Urothelium cell line (cell line): Measurements from ENCODE around the gene NUDT2.

Source experiments
- DNase-seq: peaks from one replicate; pipeline ENCODE4 v3.0.0; 2011; ENCODE audit warnings: low spot score, mixed read lengths
- FAIRE-seq: peaks from 2 replicates; lab custom pipeline; 2011; peaks lifted over from hg19 to GRCh38; lab: Jason Lieb, UNC

The NUDT2 gene

DNA sequence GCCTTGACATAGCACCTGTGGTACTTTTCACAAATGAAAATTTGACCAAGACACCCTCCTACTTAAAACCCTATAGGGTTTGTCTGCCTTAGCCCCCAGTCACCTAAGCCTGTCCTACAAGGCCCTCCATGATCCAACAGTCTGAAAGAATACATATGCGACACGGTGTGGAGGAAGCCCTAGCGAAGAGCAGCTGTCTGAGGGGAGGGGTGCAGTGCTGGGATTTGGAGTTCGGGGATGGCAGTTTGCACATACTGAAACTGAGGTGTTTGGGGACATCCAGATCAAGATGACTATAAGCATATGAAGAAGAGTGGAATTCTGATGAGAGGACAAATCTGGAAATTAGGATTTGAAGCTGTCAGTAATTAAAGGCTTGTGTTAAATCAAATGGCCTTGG is 54.5 kb downstream of the NUDT2 start:
- FAIRE-seq (no peak), DNase-seq (no peak)

DNA sequence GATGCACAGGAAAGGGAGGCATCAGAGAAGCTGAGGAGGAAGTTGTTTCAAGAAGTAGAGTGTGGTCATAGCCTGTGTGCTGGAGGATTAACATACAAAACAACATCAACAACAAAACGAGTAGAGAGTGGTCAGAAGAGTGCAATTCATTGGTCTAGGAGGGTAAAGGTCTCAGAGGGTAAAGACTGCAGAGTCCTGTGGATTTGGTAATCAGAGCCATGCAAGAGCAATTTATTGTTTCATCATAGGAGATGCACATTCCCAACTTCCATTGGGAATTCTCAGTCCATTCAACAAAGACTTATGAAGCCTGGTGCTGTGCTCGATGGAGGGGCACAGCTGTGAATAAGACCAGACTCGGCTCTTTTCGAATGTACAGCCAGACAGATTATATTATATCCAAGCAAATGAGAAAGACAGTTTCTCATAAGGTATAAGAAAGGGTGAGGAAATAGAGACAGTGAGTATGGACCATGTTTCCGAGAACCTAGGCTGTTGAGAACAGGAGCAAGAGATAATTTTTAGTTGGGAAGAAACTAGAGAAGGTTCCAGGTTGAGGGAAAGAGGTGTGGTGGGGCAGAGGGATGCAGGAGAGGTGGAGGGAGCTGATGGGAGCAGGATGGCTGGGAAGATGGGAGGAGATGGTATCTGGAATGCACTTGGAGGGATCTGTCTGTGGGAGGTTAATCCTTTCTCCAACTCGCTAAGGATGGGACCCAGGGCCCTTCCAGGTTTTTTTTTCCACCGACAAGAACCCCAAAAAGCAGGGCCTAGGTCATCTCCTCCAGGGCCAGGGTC is 55.2 kb downstream of the NUDT2 start:
- FAIRE-seq (no peak), DNase-seq (no peak)

DNA sequence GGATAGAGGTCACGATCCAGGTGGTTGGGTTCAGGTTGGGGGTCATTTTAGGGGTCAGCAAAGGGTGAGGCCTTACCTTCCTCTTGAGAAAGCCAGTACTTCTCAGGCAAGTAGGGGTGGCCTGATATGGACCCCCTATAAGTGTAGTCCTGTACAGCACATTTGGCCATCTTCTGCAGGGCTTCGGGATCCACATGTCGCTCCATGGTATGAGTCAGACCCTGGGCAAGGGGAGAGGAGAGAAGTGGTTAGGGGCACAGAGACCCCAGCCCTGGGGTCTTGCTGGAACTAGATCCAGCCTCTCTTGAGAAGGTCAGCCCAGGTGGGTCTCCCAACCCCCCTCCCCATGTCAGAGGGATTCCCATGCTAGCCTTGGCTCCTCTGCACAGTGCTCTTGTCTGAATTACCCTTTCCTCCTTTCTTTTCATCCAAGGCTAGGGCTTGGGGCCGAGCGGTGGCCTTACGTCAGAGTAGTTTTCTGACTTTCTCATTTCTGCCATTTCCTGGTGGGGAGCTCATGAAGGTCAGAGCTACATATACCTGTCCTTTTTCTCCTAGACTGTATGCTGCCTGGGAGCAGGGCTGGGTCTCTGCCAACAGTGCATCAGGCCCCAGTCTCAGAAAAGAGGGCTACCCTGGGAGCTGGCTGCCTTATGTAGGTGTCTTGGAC is 56.3 kb downstream of the NUDT2 start:
- FAIRE-seq (no peak), DNase-seq (no peak)

DNA sequence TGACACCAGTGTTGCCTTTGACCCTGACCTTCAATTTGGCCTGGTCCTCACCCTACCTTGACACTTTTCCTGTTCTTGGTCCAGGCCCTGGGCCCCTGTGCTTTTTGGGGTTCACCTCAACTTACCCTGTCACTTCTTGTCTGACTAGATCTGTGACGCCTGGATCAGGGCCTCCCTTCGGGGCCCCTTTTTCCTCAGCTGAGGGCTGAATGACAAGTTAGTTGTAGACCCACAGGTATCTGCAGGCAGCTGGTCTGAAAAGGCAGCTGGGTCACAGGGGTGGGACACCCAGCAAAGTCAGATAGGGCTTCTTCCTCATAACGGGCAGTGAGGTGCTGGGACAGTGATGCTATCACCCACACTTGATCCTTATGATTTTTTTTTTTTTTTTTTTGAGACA is 57.3 kb downstream of the NUDT2 start:
- FAIRE-seq (no peak), DNase-seq (no peak)

DNA sequence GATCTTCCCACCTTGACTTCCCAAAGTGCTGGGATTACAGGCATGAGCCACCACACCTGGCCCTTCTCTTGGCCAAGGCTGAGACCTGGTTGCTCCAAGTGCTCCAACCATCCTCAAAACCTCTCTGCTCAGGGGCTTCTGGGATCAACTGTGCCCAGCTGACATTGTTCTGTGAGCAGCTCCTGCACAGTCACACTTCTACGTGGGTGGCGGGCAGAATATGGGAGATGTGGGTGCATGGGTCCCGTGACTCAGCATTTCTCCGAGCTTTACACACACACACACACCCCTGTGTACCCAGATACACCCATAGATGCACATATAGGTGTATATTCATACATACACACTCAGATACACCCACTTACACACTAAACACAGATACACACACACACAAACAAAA is 57.9 kb downstream of the NUDT2 start:
- DNase-seq (no peak), FAIRE-seq (no peak)

DNA sequence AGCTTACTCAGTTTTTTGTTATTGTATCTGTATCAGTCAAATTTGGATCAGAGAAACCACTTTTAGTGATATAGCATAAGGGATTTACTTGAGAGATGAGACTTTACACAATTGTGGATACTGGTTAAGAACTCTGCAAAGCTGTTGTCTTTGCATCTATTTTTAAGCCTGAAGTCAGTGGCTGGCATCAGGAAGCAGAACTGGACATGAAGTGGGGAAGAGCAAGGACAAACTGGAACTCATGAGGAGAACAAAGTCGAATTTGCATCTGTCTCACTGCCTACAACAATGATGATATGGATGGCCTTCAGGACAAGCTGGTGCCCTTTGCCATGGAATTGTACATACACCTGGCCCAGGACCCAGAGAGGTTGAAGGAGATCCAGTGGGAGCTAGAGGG is 63.1 kb downstream of the NUDT2 start:
- DNase-seq, result no peak

More for the DNA sequence above, 63.1 kb downstream of the NUDT2 start:
- FAIRE-seq, result no peak
